Endothelial cell of umbilical vein (primary cell): ENCODE results near the gene HOXA3. TPM values are rescaled to one million over a fixed set of nuclear protein-coding genes. Genes with fewer than 3 reads are reported as not detected.

Source experiments
- BruUV-seq: library from RNA; stranded (reverse); fragments of 400-500 nt; replicated peaks from 2 replicates; lab custom pipeline; 2021; lab: Mats Ljungman, UMichigan
- CTCF ChIA-PET: fragments of 300-600, 350-600 bp; sonication (Branson Sonifier 250); formaldehyde crosslinking; loops from one replicate; lab custom pipeline; 2021; ENCODE audit warnings: antibody characterized with exemption, inconsistent platforms; lab: Charles Lee
- POLR2A ChIA-PET: fragments of 300-600, 350-600 bp; sonication (Branson Sonifier 250); formaldehyde crosslinking; loops from one replicate; lab custom pipeline; 2021; ENCODE audit warnings: antibody characterized with exemption, inconsistent platforms; lab: Charles Lee
- DNase-seq: peaks from one replicate; pipeline ENCODE4 v3.0.0-alpha.2; 2011; ENCODE audit warnings: low read depth, low spot score
- FAIRE-seq: peaks from 2 replicates; lab custom pipeline; 2011; peaks lifted over from hg19 to GRCh38; lab: Jason Lieb, UNC
- H2AFZ ChIP-seq: 2 replicates; pipeline ENCODE4 v1.6.0; 2012; ENCODE audit warnings: low read depth, low read length, control low read depth, inconsistent platforms
- H3K27ac ChIP-seq: 2 replicates; pipeline ENCODE4 v1.5.1; 2011; ENCODE audit warnings: low read depth, mild to moderate bottlenecking, control low read depth, low read length, moderate library complexity; ENCODE audit not compliant: insufficient read depth
- H3K27me3 ChIP-seq, 2 experiments: 2 replicates each; pipeline versions ENCODE4 v1.6.0 to v1.6.1; 2011; ENCODE audit warnings: low read length in 2 of 2, mixed read lengths in 1 of 2; ENCODE audit not compliant: control insufficient read depth in 2 of 2, insufficient read depth in 2 of 2
- H3K36me3 ChIP-seq, 2 experiments: 2 replicates in 1 of 2; 3 replicates in 1 of 2; pipeline ENCODE4 v1.5.1; 2011; ENCODE audit warnings: low read length in 2 of 2, mild to moderate bottlenecking in 1 of 2, moderate library complexity in 1 of 2; ENCODE audit not compliant: control insufficient read depth in 2 of 2, insufficient read depth in 2 of 2; ENCODE audit errors: extremely low read depth in 1 of 2
- H3K4me1 ChIP-seq: 3 replicates; pipeline ENCODE4 v1.5.1; 2011; ENCODE audit warnings: mild to moderate bottlenecking, low read length; ENCODE audit not compliant: control insufficient read depth, insufficient read depth; ENCODE audit errors: extremely low read depth
- H3K4me2 ChIP-seq: 2 replicates; pipeline ENCODE4 v1.6.1; 2011; ENCODE audit warnings: low read length, control low read depth, mixed read lengths; ENCODE audit not compliant: insufficient read depth
- H3K4me3 ChIP-seq, 3 experiments: fragments of 200-600 bp in 1 of 3; sonication (generic), shearing (Covaris generic) in 1 of 3; replicated peaks in 1 of 3; 2 replicates each; pipeline ENCODE4 v1.5.1; 2011 to 2016; ENCODE audit warnings: control low read depth in 3 of 3, low read length in 3 of 3, mild to moderate bottlenecking in 2 of 3, inconsistent platforms in 1 of 3, low read depth in 1 of 3, moderate library complexity in 1 of 3; ENCODE audit not compliant: insufficient read depth in 1 of 3
- H3K79me2 ChIP-seq: 2 replicates; pipeline ENCODE4 v1.6.0; 2012; ENCODE audit warnings: low read length, inconsistent platforms; ENCODE audit not compliant: control insufficient read depth, insufficient read depth
- H3K9ac ChIP-seq: replicated peaks from 2 replicates; pipeline ENCODE3; 2011; ENCODE audit warnings: low read length, control low read depth; ENCODE audit not compliant: insufficient read depth; ENCODE audit errors: extremely low read depth
- H3K9me1 ChIP-seq: replicated peaks from 3 replicates; pipeline ENCODE4 v1.6.0; 2011; ENCODE audit warnings: mild to moderate bottlenecking, low read length; ENCODE audit not compliant: control insufficient read depth, insufficient read depth; ENCODE audit errors: extremely low read depth
- H3K9me3 ChIP-seq: replicated peaks from 2 replicates; pipeline ENCODE4 v1.5.1; 2012; ENCODE audit warnings: low read length, inconsistent platforms; ENCODE audit not compliant: control insufficient read depth, insufficient read depth
- H4K20me1 ChIP-seq: replicated peaks from 2 replicates; pipeline ENCODE3; 2011; ENCODE audit warnings: mild to moderate bottlenecking, low read length; ENCODE audit not compliant: control insufficient read depth, insufficient read depth; ENCODE audit errors: extremely low read depth
- CTCF ChIP-seq, 2 donors: IDR thresholded peaks; 1 replicate in 1 of 2; 2 replicates in 1 of 2; pipeline ENCODE4 v1.5.1; 2011; ENCODE audit warnings: low read length in 2 of 2, mild to moderate bottlenecking in 2 of 2, moderate library complexity in 2 of 2, control low read depth in 1 of 2, inconsistent platforms in 1 of 2, low read depth in 1 of 2; ENCODE audit not compliant: insufficient read depth in 1 of 2; ENCODE audit errors: extremely low read depth in 1 of 2
- EZH2 ChIP-seq: IDR thresholded peaks from 2 replicates; pipeline ENCODE4 v1.6.1; 2012; ENCODE audit warnings: borderline replicate concordance, low read depth, mild to moderate bottlenecking, moderate library complexity, low read length, inconsistent platforms; ENCODE audit not compliant: severe bottlenecking
- FOS ChIP-seq: IDR thresholded peaks from 2 replicates; pipeline ENCODE4 v1.6.1; 2011; ENCODE audit warnings: mild to moderate bottlenecking, low read length, moderate library complexity, borderline replicate concordance; ENCODE audit not compliant: insufficient read depth
- GATA2 ChIP-seq: IDR thresholded peaks from 2 replicates; pipeline ENCODE4 v1.7.0; 2011; ENCODE audit warnings: low read depth, mild to moderate bottlenecking, moderate library complexity, mixed read lengths, low read length; ENCODE audit not compliant: insufficient read length, insufficient read depth
- JUN ChIP-seq: IDR thresholded peaks from 2 replicates; pipeline ENCODE4 v1.6.1; 2011; ENCODE audit warnings: borderline replicate concordance, low read depth; ENCODE audit not compliant: insufficient read length, insufficient read depth
- MAX ChIP-seq: IDR thresholded peaks from 2 replicates; pipeline ENCODE4 v1.6.1; 2011; ENCODE audit not compliant: insufficient read depth, insufficient read length
- MYC ChIP-seq: IDR thresholded peaks from one replicate; pipeline ENCODE4 v1.6.1; 2011; ENCODE audit warnings: mild to moderate bottlenecking, low read depth, low read length
- POLR2A ChIP-seq: IDR thresholded peaks from 2 replicates; pipeline ENCODE4 v1.6.1; 2012; ENCODE audit warnings: low read depth, mild to moderate bottlenecking, control low read depth, low read length
- POLR2AphosphoS5 ChIP-seq: IDR thresholded peaks from 2 replicates; pipeline ENCODE4 v1.6.1; 2012; ENCODE audit warnings: low read depth, mild to moderate bottlenecking, control low read depth, low read length, moderate library complexity; ENCODE audit not compliant: insufficient read depth
- dilution Hi-C: fragments of 300-500 bp; cut with MboI; formaldehyde crosslinking; loops from one replicate; pipeline ENCODE4 v1.15.0; 2019; ENCODE audit warnings: low sequenced_read_pairs; ENCODE audit not compliant: extremely low pct_ligation_motif_present
- intact Hi-C: fragments of 100-400 bp; cut with micrococcal nuclease; formaldehyde crosslinking; loops from one replicate; pipeline ENCODE4 v1.10.0; 2022
- polyA plus RNA-seq, 4 experiments: library from polyadenylated mRNA; depleted of rRNA in 3 of 4; stranded (reverse) in 3 of 4; unstranded in 1 of 4; fragments of >200 nt; gene quantifications; 2 replicates each; pipeline versions ENCODE4 v1.2.1 to v1.2.3, GENCODE V29; 2011 to 2012; ENCODE audit warnings: missing spikeins in 1 of 4
- total RNA-seq: library from RNA; stranded (reverse); gene quantifications from 2 replicates; pipeline ENCODE4 v1.2.3, GENCODE V29; 2021

The HOXA3 gene
- total and polyA plus RNA-seq, 2 donors (not counting 3 experiments of a cell fraction or from before 2014, with no cell fraction given): 4.7 to 14.0 TPM

DNA sequence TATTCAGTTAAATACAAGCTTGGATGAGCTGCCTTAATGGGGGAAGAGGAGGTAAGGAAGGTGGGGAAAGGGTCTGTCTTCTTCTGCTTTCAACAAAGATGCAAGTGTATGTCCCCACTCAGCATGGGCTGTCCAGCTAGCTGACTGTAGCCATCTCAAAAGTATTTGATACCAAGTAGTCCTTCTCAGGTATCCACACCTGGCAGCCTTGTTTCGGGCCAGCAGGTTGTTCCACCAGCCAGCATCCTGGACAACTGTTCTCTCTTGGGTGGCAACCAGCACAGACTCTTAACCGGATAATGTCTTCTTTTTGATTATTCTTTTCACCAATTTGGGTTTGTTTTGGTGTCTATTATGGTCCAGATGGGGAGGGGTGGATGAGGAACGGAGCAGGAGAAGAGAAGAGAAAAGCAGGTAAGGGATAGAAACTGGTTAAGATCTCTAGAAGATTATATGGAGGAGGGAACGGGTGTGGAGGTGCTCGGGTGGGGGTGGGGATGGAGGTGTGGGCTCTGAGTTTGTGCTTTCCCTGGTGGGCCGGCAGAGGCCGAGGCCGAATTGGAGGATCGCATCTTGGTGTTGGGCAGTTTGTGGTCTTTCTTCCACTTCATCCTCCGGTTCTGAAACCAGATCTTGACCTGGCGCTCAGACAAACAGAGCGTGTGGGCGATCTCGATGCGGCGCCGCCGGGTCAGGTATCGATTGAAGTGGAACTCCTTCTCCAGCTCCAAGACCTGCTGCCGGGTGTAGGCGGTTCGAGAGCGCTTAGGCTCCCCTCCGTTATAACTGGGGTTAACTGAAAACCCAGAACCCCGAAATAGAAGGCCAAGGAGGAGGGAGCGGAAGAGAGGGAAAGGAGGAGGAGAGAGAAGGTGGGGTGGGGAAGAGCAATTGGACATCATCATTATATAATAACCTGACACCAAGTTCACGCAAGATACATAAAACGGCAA, 23.3 kb downstream of the HOXA3 start:
- dilution Hi-C loops: no loop called here
- FAIRE-seq: no peak
- DNase-seq: no peak
- Histone ChIP-seq H3K27ac (no peak overlapping the region), H3K4me2 (peak overlapping the region; percentile 65), H3K27me3 (no peaks in the 10 kb centered on the region), H2AFZ (no peak overlapping the region), H3K9me3 (no peaks in the 10 kb centered on the region), H3K79me2 (peaks cover 63% of the 10 kb centered on the region), H3K9ac (peak overlapping the region; percentile 72), H3K4me3 (peak overlapping the region in 1 of 3 experiments; percentile 16), H3K4me1 (peaks cover 65% of the 10 kb centered on the region), H4K20me1 (no peaks in the 10 kb centered on the region), H3K9me1 (no peaks in the 10 kb centered on the region), H3K36me3 (peaks cover 0 to 11% of the 10 kb centered on the region in 2 experiments)
- no peak for TF ChIP-seq MAX
- TF ChIP-seq POLR2A: no peak
- no peak for TF ChIP-seq EZH2
- TF ChIP-seq CTCF (IDR thresholded peaks at IDR 0.05; ENCODE audit: extremely low read depth in 1 of 2, insufficient read depth in 1 of 2, low read depth in 1 of 2, low read length in 2 of 2): no peak
- TF ChIP-seq GATA2: no peak
- no peak for TF ChIP-seq JUN
- no peak for TF ChIP-seq MYC
- no peak for TF ChIP-seq POLR2AphosphoS5
- no peak for TF ChIP-seq FOS
- ChIA-PET CTCF (interaction anchor here (0.5 to 2.7 kb wide), 4 partner anchors 12 to 445 kb away, joined by 4 to 13 read pairs (median 5); no protein-coding TSS in a partner anchor), POLR2A (no interaction called here)
- TSS peak; percentile 27 for BruUV-seq
- intact Hi-C loops: no loop called here
